Subcutaneous adipose tissue (tissue), 4 donors: Measurements from ENCODE around the gene C2orf15. TPM values are rescaled to one million over a fixed set of nuclear protein-coding genes. Genes with fewer than 3 reads are reported as not detected.

Experiments
- total RNA-seq, 4 donors: library from RNA; depleted of rRNA; stranded (reverse); fragments of >200 nt; gene quantifications; one replicate each; pipeline ENCODE4 v1.1.0, GENCODE V29; 2016
- TF ChIP-seq, protein P1 (sequence below): fragments of 450-650 bp; IDR thresholded peaks from one replicate; pipeline ENCODE4 v1.5.1; 2016; ENCODE audit warnings: low read depth, mild to moderate bottlenecking, control low read depth, antibody characterized with exemption, moderate library complexity

Gene C2orf15, protein sequence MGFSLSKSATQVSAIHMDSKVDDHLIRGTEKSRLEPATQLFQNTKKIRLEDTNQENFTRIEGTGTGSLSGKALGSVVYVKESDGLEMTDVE
- 1 to 10 TPM in 1 of 4 donors, under 1 TPM in 1, not detected in 2; 0.44 to 1.0 TPM for total RNA-seq

DNA sequence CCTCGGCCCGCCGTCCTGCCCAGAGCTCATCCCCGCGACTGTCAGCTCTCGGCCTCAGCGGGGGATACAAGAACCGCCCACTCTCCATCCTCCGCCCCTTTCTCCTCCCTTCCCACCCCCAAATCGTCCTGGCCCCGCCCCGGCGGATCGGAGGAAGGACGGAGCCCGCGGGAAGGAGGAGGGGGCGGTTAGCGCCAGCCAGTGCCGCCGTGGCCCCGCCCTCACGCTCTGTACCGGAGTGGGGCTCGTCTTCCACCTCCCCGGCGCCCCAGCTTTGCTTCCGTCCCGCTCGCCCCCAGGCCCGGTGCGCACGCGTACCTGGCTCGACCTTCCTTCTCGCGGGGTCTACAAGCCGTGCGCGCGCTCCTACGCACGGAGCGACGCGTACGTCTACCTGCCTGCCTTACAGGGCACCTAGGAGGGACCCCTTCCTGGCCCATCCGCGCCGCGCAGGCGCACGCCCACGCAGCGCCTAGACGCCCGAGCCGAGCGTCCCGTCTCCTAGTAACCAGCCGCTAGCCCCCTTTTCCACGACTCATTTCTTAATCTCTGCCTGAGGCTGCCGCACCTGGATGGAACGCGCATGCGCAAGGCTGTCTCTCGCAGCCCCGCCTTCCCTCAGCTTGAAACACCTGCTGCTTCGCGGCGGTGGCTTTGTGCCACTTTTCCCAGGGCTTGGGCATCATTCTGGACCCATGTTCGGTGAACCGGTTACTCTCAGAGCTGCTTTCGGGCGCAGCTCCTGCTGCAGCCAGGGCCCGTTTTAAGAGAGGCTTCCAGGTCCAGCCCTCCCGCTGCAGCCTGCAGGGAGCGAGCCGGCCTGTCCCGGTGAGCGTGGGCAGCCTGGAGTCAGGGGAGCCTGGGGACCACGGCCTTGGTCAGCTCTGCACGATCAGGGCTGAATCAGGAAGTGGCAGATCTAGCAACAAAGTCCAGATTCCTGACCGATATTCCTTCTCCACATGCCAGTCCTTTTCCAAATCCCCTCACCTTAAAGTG is at the start of gene C2orf15:
C2orf15 (plus strand) TSS at position 598 of the 999 bp plus-strand sequence. CDS start 8,852 bp downstream, outside the sequence.
- TF ChIP-seq, protein P1, sequence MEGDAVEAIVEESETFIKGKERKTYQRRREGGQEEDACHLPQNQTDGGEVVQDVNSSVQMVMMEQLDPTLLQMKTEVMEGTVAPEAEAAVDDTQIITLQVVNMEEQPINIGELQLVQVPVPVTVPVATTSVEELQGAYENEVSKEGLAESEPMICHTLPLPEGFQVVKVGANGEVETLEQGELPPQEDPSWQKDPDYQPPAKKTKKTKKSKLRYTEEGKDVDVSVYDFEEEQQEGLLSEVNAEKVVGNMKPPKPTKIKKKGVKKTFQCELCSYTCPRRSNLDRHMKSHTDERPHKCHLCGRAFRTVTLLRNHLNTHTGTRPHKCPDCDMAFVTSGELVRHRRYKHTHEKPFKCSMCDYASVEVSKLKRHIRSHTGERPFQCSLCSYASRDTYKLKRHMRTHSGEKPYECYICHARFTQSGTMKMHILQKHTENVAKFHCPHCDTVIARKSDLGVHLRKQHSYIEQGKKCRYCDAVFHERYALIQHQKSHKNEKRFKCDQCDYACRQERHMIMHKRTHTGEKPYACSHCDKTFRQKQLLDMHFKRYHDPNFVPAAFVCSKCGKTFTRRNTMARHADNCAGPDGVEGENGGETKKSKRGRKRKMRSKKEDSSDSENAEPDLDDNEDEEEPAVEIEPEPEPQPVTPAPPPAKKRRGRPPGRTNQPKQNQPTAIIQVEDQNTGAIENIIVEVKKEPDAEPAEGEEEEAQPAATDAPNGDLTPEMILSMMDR = no peak

DNA sequence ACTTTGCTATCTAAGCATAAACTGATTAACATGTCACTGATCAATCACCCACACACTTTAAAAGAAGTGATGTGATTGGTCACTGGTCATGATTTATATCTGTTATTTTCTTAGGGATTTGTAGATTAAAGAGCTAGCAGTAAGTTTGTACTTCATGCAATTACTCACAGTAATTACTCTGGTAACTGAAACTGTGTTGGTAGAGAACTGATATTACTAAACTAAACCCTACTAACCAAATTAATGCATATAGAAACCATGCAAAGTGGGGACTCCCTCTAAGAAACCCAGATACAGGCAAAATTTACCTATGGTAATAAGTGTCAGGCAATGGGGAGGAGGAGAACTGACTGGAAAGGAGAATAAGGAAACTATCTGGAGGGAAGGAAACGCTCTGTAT is 44.8 kb upstream of the C2orf15 start:
- TF ChIP-seq, protein P1 = no peak

DNA sequence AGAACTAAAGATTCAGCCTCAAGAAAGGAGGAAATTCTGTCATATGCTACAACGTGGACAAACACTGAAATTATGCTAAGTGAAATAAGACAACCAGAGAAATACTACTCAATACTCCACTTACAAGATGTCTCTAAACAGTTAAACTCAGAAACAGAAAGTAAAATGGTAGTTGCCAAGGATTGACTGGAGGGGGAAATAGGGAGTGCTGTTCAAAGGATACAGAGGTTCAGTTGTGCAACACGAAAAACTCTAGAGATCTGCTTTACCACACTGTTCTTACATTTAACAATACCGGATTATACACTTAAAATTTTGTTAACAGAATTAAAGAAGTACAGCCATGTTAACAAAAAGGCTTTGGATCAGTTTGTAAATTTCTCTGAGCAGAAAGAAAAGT is 39.8 kb upstream of the C2orf15 start:
- TF ChIP-seq, protein P1 = no peak

DNA sequence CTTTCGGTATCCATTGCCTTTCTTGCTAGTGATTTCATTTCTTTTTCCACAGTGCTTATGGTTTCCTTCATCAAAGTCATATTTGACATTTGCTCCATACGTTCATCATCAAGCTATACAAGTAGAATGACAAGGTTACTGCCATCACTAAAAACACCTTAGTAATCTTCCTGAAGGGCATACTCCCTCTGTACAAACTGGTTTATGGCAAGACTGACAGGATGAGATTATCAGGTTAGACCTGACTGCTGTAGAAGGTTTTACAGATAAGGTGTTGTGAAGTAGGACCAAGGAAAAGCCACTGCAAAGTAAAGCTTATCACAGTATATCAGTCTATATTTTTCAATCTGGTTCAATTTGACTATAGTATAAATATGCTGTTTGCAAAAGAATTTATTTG is 37.5 kb upstream of the C2orf15 start:
- TF ChIP-seq, protein P1 = no peak

DNA sequence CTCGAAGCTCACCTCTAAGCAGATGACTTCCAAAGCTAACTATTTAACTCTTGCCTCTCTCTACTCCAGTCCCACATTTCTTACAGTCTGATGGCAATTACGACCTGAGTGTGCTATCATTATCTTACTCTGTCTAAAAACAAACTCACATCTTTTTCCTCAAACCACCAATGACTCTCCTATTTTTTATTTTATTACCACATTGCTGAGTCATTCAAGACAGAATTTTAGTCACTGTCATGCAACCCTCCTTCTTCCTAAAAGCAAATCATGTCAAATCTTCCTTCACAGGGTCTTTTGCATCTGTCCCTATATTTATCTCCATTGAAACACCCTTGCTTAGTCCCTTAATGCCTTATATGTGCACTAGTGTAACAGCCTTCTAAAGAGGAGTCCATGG is 34.6 kb upstream of the C2orf15 start:
- TF ChIP-seq, protein P1 = no peak

DNA sequence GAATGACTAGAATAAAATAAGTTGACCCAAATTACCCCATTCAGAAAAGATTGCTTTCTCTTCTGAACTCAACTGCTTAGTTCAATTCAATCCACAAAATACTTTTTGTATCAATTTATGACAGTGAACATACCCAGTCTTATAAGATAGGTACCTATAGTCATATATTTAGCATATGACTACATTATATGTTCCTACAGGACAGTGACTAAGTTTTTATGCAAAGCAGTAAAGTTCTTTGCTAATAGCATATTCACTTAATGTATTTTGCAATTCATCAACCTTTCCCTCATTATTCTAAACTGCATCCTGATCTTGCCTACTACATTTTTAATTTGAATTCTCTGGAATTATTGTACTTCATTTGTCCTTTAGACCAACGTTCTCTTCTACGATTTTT is 30.3 kb upstream of the C2orf15 start:
- TF ChIP-seq, protein P1 = no peak

DNA sequence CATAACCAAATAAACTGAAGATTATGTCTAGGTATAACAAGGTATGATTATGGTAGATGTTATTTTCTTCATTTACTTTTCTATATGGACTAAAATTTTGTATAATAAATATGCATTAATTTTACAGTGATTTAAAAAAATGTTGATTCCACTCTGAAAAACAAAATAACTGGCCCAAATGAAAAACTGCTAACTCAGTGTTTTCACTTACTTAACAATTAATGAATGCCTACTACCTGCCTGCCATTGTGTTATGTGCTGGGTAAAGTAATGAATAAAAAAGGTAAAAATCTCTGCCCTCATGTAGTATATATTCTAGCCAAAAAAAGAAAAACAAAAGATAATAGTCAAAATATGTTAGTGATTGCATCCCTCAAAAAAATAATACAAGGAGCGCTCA is 29.6 kb upstream of the C2orf15 start:
- TF ChIP-seq, protein P1 = no peak
